Ureter (tissue), 1 donor: ENCODE data around the gene LYPD4. TPM values are rescaled to one million over a fixed set of nuclear protein-coding genes. Genes with fewer than 3 reads are reported as not detected.
"Not testable (repeated sequence)": the region's sequence is repeated elsewhere in the genome, so short reads cannot be mapped to it uniquely, and the experiment has no call there.

Experiments
- DNase-seq: peaks from one replicate; pipeline ENCODE4 v3.0.0-alpha.2; 2020; ENCODE audit warnings: low spot score
- total RNA-seq: library from RNA; stranded (reverse); gene quantifications from one replicate; pipeline ENCODE4 v1.2.4, GENCODE V29; 2023
- donor health status: DM: yes; HTN: yes; CAD: no.

LYPD4 gene
- total RNA-seq, 1 donor from 2014 or later = not detected

GRCh38 chr19:41801031-41801430 is 43.5 kb downstream of the LYPD4 start:
- no peak for DNase-seq

- peak; percentile 61 for DNase-seq
Measured at GRCh38 chr19:41799444-41800000, 45.0 kb downstream of the LYPD4 start.

GRCh38 chr19:41796901-41797300 is 47.6 kb downstream of the LYPD4 start:
- DNase-seq = no peak

GRCh38 chr19:41796362-41796761 is 48.1 kb downstream of the LYPD4 start, which contains the start of gene CEACAM3:
Gene CEACAM3, plus strand, starts transcription at chr19:41796587. Its CDS starts 91 bp downstream, at chr19:41796678.
- DNase-seq = no peak

- no peak for DNase-seq
Measured at GRCh38 chr19:41795031-41795461, 49.4 kb downstream of the LYPD4 start.

- DNase-seq = no peak
Measured at GRCh38 chr19:41793414-41793727, 51.1 kb downstream of the LYPD4 start.

- DNase-seq = no peak
Measured at GRCh38 chr19:41792513-41793413, 51.7 kb downstream of the LYPD4 start.

GRCh38 chr19:41789053-41789452 is 55.4 kb downstream of the LYPD4 start:
- DNase-seq = not testable (repeated sequence)

GRCh38 chr19:41788518-41788917 is 56.0 kb downstream of the LYPD4 start:
- DNase-seq = not testable (repeated sequence)

Other genes with a start within 250 kb of the LYPD4 start
- 2.4 TPM for gene CEACAM4, start 217.6 kb downstream of the LYPD4 start, total RNA-seq
- gene CEACAM7, start 156.4 kb downstream of the LYPD4 start, total RNA-seq = 0.36 TPM
- 0.36 TPM for gene CEACAM5, start 136.1 kb downstream of the LYPD4 start, total RNA-seq
- gene CEACAM6, start 89.2 kb downstream of the LYPD4 start, total RNA-seq = 0.86 TPM
- gene CEACAM3, start 48.1 kb downstream of the LYPD4 start, total RNA-seq = not detected
- gene DMRTC2, start 359 bp upstream of the LYPD4 start, total RNA-seq = not detected
- 1,844 TPM for gene RPS19, start 15.6 kb upstream of the LYPD4 start, total RNA-seq
- 3.7 TPM for gene CD79A, start 32.6 kb upstream of the LYPD4 start, total RNA-seq
- 120 TPM for gene ARHGEF1, start 38.5 kb upstream of the LYPD4 start, total RNA-seq
- 0.36 TPM for gene ERFL, start 83.8 kb upstream of the LYPD4 start, total RNA-seq
- 87.1 TPM for gene RABAC1, start 114.6 kb upstream of the LYPD4 start, total RNA-seq
- gene ATP1A3, start 149.5 kb upstream of the LYPD4 start, total RNA-seq = 0.52 TPM
- 6.9 TPM for gene GRIK5, start 225.5 kb upstream of the LYPD4 start, total RNA-seq
- 18.7 TPM for gene ZNF574, start 231.5 kb upstream of the LYPD4 start, total RNA-seq